ENCODE results near the gene GLDN. TPM values are rescaled to one million over a fixed set of nuclear protein-coding genes. Genes with fewer than 3 reads are reported as not detected.

GLDN gene
- total RNA-seq, 1 experiment from 2014 or later, result 0.15 TPM

- intact Hi-C loops (cut with micrococcal nuclease), result no loop called here
- Histone ChIP-seq H3K27ac (ENCODE audit: low read length) (no peak overlapping the region), H3F3A (ENCODE audit: low read length, unreplicated experiment) (no peaks in the 10 kb centered on the region), H2AFZ (ENCODE audit: low read length) (no peak overlapping the region), H3K9ac (ENCODE audit: low read length) (no peak overlapping the region), H3K9me2 (replicated peaks; ENCODE audit: low read length) (no peaks in the 10 kb centered on the region), H3K36me3 (ENCODE audit: low read depth, low read length) (no peaks in the 10 kb centered on the region), H3K4me1 (ENCODE audit: insufficient read depth, low read length) (no peaks in the 10 kb centered on the region), H3K79me2 (ENCODE audit: low read length) (no peaks in the 10 kb centered on the region), H3K9me3 (ENCODE audit: low read length) (no peaks in the 10 kb centered on the region), H3K27me3 (ENCODE audit: low read length) (no peaks in the 10 kb centered on the region), H3K4me3 (ENCODE audit: low read length) (no peak overlapping the region), H3K4me2 (ENCODE audit: low read length) (no peak overlapping the region), H4K20me1 (ENCODE audit: low read length) (no peaks in the 10 kb centered on the region)
- ATAC-seq (no peak), DNase-seq (no peak)
- CTCF ChIA-PET, result no interaction called here
- no TSS peak for BruUV-seq (replicated peaks)
- POLR2A ChIA-PET (ENCODE audit: unreplicated experiment), result no interaction called here
- TF ChIP-seq EZH2 (IDR thresholded peaks at IDR 0.05; ENCODE audit: low read length, unreplicated experiment), result no peak
- TF ChIP-seq, protein P1, sequence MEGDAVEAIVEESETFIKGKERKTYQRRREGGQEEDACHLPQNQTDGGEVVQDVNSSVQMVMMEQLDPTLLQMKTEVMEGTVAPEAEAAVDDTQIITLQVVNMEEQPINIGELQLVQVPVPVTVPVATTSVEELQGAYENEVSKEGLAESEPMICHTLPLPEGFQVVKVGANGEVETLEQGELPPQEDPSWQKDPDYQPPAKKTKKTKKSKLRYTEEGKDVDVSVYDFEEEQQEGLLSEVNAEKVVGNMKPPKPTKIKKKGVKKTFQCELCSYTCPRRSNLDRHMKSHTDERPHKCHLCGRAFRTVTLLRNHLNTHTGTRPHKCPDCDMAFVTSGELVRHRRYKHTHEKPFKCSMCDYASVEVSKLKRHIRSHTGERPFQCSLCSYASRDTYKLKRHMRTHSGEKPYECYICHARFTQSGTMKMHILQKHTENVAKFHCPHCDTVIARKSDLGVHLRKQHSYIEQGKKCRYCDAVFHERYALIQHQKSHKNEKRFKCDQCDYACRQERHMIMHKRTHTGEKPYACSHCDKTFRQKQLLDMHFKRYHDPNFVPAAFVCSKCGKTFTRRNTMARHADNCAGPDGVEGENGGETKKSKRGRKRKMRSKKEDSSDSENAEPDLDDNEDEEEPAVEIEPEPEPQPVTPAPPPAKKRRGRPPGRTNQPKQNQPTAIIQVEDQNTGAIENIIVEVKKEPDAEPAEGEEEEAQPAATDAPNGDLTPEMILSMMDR (conservative IDR thresholded peaks at IDR 0.05; ENCODE audit: low read depth, low read length), result no peak
- no peak for TF ChIP-seq EZH2phosphoT487 (IDR thresholded peaks at IDR 0.05; ENCODE audit: borderline replicate concordance, low read length)
These were observed 83.3 kb downstream of the GLDN start for GRCh38 chr15:51424780-51425179.

GRCh38 chr15:51425517-51426040, 84.1 kb downstream of the GLDN start:
- POLR2A ChIA-PET (ENCODE audit: unreplicated experiment), result no interaction called here
- Histone ChIP-seq H3K9me2 (replicated peaks; ENCODE audit: low read length) (no peaks in the 10 kb centered on the region), H3K27ac (ENCODE audit: low read length) (no peak overlapping the region), H3K9me3 (ENCODE audit: low read length) (no peaks in the 10 kb centered on the region), H3K4me3 (ENCODE audit: low read length) (no peak overlapping the region), H3K36me3 (ENCODE audit: low read depth, low read length) (no peaks in the 10 kb centered on the region), H3K79me2 (ENCODE audit: low read length) (no peaks in the 10 kb centered on the region), H3K27me3 (ENCODE audit: low read length) (no peaks in the 10 kb centered on the region), H3F3A (ENCODE audit: low read length, unreplicated experiment) (no peaks in the 10 kb centered on the region), H3K4me1 (ENCODE audit: insufficient read depth, low read length) (no peaks in the 10 kb centered on the region), H3K4me2 (ENCODE audit: low read length) (no peak overlapping the region), H2AFZ (ENCODE audit: low read length) (no peak overlapping the region), H4K20me1 (ENCODE audit: low read length) (no peaks in the 10 kb centered on the region), H3K9ac (ENCODE audit: low read length) (no peak overlapping the region)
- CTCF ChIA-PET, result no interaction called here
- TF ChIP-seq EZH2phosphoT487 (IDR thresholded peaks at IDR 0.05; ENCODE audit: borderline replicate concordance, low read length) (no peak), EZH2 (IDR thresholded peaks at IDR 0.05; ENCODE audit: low read length, unreplicated experiment) (no peak)
- TF ChIP-seq, protein P1 (conservative IDR thresholded peaks at IDR 0.05; ENCODE audit: low read depth, low read length), result no peak
- DNase-seq (peak; percentile 12), ATAC-seq (no peak)
- intact Hi-C loops (cut with micrococcal nuclease), result no loop called here
- no TSS peak for BruUV-seq (replicated peaks)

DNA sequence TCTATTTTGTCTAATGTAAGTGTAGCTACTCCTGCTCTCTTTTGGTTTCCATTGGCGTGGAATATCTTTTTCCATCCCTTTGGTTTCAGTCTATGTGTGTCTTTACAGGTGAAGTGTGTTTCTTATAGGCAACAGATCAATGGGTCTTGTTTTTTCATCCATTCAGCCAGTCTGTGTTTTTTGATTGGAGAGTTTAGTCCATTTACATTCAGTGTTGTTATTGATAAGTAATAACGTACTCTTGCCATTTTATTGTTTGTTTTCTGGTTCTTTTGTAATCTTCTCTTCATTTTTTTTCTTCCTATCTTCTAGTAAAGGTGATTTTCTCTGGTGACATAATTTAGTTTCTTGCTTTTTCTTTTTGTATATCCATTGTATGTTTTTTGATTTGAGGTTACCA, 97.1 kb downstream of the GLDN start:
- H2AFZ ChIP-seq (ENCODE audit: low read length), result no peak overlapping the region
- ATAC-seq (no peak), DNase-seq (no peak)
- H3K27ac ChIP-seq (ENCODE audit: low read length), result no peak overlapping the region
- TF ChIP-seq EZH2 (IDR thresholded peaks at IDR 0.05; ENCODE audit: low read length, unreplicated experiment) (no peak), EZH2phosphoT487 (IDR thresholded peaks at IDR 0.05; ENCODE audit: borderline replicate concordance, low read length) (no peak)
- TF ChIP-seq, protein P1 (conservative IDR thresholded peaks at IDR 0.05; ENCODE audit: low read depth, low read length), result no peak
- H3K9me2 ChIP-seq (replicated peaks; ENCODE audit: low read length), result no peaks in the 10 kb centered on the region
- no peak overlapping the region for H3K4me2 ChIP-seq (ENCODE audit: low read length)
- H4K20me1 ChIP-seq (ENCODE audit: low read length), result no peaks in the 10 kb centered on the region
- no peak overlapping the region for H3K9ac ChIP-seq (ENCODE audit: low read length)
- ChIA-PET POLR2A (ENCODE audit: unreplicated experiment) (no interaction called here), CTCF (no interaction called here)
- H3K9me3 ChIP-seq (ENCODE audit: low read length), result no peaks in the 10 kb centered on the region
- no peaks in the 10 kb centered on the region for H3K27me3 ChIP-seq (ENCODE audit: low read length)
- H3K4me3 ChIP-seq (ENCODE audit: low read length), result no peak overlapping the region
- no TSS peak for BruUV-seq (replicated peaks)
- no peaks in the 10 kb centered on the region for H3K4me1 ChIP-seq (ENCODE audit: insufficient read depth, low read length)
- intact Hi-C loops (cut with micrococcal nuclease), result no loop called here
- no peaks in the 10 kb centered on the region for H3K79me2 ChIP-seq (ENCODE audit: low read length)
- H3K36me3 ChIP-seq (ENCODE audit: low read depth, low read length), result no peaks in the 10 kb centered on the region
- H3F3A ChIP-seq (ENCODE audit: low read length, unreplicated experiment), result no peaks in the 10 kb centered on the region
